HG02642 (cell line): ENCODE data around the gene GLRX3.

Experiments
- ATAC-seq: cut with Tn5 transposase; IDR thresholded peaks from one replicate; pipeline ENCODE4 v1.9.1; 2021; ENCODE audit warnings: mild to moderate bottlenecking; ENCODE audit not compliant: unreplicated experiment, poor library complexity

GLRX3 gene

GRCh38 chr10:130202984-130203621, 66.9 kb downstream of the GLRX3 start:
- no peak for ATAC-seq

DNA sequence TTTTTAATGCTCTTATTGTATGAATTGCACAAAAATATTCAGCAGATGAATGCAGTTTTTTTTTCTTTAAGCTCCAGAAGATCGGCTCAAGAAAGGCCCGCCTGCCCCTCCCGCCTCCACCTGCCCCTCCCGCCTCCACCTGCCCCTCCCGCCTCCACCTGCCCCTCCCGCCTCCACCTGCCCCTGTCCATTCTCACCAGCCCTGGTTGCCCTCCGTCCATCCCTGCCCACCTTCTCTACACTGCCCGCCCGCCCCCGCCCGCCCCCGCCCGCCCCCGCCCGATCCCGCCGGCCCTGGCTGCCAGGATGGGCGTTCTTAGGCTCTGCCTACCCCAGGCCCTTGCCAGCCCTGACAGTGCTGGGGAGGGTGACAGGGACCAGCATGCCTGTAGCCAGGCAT, 67.4 kb downstream of the GLRX3 start:
- ATAC-seq: no peak

- no peak for ATAC-seq
Measured at GRCh38 chr10:130206216-130206737, 70.1 kb downstream of the GLRX3 start.

GRCh38 chr10:130207205-130207604, 71.0 kb downstream of the GLRX3 start:
- ATAC-seq: no peak

GRCh38 chr10:130208807-130209206, 72.6 kb downstream of the GLRX3 start:
- no peak for ATAC-seq

GRCh38 chr10:130212746-130213145, 76.6 kb downstream of the GLRX3 start:
- ATAC-seq: no peak

DNA sequence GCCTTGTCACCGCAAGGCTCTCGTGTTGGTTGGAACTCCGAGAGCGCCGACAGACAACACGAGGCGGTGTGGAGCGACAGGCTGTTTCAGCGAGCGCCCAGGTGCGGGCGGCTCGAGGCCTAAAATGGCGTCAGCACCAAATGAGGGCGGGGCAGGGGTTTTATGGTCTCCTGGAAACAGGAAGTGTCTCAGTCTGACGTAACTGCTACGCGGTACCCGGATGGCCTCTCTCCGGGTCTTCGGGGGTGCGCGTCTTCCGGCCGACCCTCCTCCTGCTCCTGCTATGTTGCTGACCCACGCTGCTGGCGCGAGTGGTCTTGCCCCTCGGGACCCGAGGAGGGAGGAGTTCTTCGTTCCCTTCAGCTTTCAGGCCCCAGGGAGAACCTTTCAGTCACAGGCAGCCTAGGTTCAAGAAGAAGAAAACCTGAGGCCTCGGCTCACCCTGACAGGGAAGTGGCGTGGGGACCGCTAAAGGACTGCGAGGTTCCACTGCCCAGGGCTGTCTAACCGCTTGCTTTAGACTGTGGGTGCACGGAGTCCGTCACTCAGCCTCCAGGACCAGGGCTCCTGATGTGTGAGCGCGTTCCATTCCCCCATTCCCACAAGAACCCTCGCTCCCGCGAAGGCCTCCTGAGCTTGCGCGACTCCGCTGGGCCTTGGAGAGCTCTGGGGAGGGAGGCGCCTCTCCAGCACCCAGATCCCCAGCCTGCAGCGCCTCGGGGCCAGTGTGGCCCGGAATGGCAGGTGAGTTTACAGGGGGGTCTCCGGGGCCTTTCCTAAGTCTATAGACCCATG, 77.3 kb downstream of the GLRX3 start:
- no peak for ATAC-seq

GRCh38 chr10:130214431-130214830, 78.2 kb downstream of the GLRX3 start:
- no peak for ATAC-seq

DNA sequence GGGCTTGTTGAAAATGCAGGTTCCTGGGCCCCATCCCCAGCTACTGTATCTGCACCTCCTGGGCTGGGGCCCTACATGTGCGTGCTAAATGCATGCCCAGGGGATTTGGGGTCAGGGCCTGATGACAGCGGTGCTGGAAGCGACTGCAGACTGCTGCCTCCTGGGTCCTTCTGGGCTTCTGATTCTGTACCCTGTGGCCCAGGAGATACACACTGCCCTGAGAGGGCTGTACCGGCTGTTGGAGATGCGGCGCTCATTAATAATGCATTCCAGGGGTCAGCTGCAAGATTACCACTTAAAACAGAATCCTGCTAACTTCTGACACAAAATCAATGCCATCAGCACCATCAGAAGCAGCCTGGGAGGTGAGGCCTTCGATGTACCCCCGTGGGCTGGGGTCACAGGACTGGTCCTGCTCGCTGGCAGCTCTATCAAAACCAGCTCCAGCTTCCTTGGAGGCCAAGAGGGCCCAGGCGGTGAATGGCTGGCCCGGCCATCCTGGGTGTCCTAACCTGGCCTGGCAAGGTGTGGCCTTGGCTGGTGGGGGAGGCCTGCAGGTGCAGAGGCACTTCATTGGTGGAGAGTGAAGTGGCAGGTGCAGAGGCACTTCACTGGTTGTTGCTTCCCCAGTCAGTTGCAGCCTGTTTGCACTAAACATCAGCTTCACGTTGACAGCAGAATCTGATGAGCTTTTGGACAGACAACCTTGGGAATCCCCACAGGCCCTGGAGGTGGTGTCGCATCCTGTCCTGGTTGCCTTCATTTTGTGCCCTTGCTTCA, 79.2 kb downstream of the GLRX3 start:
- no peak for ATAC-seq

DNA sequence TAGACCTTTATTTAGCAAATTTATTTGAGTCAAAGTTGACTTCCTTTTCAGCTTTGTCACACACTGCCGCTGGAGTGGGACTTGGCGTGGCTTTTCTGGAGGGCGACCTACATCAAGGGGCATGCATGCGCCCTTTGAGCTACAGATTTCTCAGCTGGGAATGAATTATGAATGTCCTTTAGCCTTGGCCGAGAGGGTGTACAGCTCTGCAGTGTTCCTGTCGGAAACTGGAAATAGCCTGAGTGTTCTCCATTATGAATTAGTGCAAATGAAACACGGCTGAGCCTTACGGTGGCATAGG, 79.7 kb downstream of the GLRX3 start:
- ATAC-seq: no peak

- ATAC-seq: no peak
Measured at GRCh38 chr10:130218181-130218641, 82.0 kb downstream of the GLRX3 start.

- ATAC-seq: no peak
Measured at GRCh38 chr10:130218936-130219335, 82.7 kb downstream of the GLRX3 start.

GRCh38 chr10:130220251-130221185, 84.3 kb downstream of the GLRX3 start:
- no peak for ATAC-seq

DNA sequence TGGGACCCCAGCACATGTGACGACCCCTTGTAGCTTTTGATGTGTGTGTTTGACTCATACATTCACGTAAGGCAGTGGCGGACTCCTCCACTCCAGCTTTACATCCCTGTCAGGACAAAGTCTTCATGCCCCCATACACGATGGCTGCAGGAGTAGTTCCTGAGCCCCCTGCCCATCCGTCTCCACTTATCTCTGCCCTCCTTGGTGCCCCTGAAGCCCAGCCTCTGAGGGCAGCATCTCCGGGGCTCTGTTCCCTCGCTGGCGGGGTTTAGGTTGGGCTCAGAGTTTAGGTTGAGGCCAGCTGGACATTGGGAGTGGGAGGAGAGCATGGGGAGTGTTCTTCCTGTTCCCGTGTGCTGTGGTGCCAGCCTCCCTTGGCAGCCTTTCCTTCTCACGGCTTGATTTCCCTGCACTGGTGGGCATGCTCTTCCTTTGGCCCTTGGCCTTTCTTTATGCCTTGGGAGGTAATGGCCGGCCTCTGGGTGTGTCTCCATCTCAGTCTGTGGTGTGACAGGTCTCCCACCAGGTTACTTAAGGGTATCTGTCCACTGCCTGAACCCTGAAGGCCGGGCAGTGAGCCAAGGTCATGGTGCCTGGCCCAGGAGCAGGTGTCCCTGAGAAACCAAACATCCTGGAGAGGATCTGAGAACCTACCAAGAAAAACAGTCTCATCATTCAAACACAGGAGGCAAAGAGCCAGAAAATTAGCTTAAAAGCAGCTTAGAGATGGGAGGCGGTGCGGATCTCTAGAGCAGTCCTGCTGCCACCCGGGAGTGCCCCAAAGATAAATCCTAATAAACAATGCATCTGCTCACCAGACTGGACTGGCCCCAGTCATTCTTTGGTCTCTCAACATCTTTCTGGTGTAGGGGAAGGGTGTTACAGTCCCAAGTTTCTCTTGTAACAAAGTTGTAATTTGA, 85.5 kb downstream of the GLRX3 start:
- no peak for ATAC-seq

DNA sequence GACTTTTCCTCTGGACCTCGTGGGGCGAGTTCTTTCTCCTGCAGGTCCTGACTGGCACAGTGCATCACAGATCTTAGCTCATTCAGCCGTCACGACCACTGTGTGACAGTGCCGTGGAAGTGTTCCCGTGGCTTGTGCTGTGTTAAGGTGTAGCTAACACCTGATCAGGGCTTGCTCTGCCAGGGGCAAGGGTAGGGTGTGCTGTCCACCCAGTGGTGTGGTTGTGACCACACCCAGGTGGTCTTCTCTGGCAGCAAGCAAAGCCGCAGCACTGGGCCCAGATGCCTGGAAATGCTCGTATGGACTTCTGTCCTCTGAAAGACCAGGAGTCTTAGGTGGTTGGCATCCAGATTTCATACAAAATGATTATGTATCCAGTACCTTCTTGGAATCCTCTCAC, 86.2 kb downstream of the GLRX3 start:
- no peak for ATAC-seq

DNA sequence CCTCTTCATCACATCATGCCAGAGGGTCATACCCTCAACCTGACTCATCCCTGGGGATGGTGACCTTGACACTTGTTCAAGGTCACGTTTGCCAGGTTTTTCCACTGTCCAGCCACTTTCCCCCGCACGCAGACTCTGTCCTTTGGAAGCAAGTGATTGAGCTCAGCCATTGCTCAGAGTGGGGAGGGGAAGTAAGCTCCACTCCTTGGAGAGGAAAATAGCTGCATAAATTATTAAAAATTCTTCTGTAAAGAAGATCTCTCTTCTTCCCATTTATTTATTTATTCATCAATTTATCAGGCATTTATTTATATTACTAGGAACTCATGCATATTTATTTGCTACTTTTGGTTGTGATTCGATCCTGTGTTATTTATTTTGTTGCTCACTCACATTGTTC, 88.0 kb downstream of the GLRX3 start:
- ATAC-seq: no peak

DNA sequence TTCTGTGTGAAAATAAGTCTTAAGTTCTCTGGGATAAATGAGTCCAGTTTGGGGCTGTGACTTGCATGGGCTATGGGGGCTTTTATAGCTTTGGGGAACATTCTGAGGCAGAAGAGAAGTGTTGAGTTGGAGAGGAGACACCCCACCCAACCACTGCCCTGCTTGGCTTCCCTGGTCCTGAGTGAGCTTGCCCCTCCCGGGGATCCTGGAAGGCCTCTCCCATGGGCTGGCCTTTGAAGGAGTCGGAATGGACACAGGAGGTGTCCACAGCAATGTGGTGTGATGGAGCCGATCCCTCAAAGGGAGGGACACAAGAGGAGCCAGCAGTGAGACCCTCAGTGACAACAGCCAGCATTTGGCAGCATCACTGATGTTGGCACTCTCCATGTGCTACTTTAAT, 89.8 kb downstream of the GLRX3 start:
- no peak for ATAC-seq

DNA sequence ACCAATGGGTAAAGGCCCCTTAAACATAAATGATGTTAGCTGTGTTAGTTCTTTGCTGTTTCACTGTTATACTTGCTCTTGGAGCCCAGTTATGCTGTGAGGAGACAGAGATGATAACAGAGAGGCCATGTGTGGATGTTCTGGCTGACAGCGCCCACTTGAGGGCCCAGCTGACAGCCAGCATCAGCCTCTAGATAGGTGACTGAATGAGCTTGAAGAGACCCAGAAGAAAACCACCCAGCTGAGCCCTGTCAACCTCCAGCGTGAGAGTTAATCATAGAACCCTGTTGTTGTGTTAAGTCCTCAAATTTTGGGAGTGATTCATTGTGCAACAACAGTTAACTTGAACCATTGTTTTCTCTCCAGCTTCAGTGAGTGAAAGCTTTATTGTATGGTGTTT, 91.7 kb downstream of the GLRX3 start:
- no peak for ATAC-seq
